Hematopoietic multipotent progenitor cell (in vitro differentiated cells): ENCODE measurements around the gene AKR7A3. TPM values are rescaled to one million over a fixed set of nuclear protein-coding genes. Genes with fewer than 3 reads are reported as not detected.
"Not testable (repeated sequence)": the region's sequence is repeated elsewhere in the genome, so short reads cannot be mapped to it uniquely, and the experiment has no call there.

Experiments
- DNase-seq, 3 donors: peaks; one replicate each; pipeline ENCODE4 v3.0.0-alpha.2; 2011 to 2015; ENCODE audit warnings: low read depth in 2 of 3, low spot score in 2 of 3
- small RNA-seq: library from RNA; depleted of rRNA; stranded (forward); fragments of <200 nt; gene quantifications from one replicate; pipeline ENCODE3, GENCODE V24; 2012
- total RNA-seq: library from RNA; depleted of rRNA; stranded (reverse); fragments of >200 nt; gene quantifications from one replicate; pipeline ENCODE4 v1.2.3, GENCODE V29; 2012

Gene AKR7A3
- total RNA-seq, 1 donor: 0.54 TPM

- no peak for DNase-seq
Observed at GRCh38 chr1:19257178-19257914, 31.2 kb downstream of the AKR7A3 start.

GRCh38 chr1:19256301-19256700, 32.3 kb downstream of the AKR7A3 start:
- DNase-seq: not testable (repeated sequence)

GRCh38 chr1:19255288-19255687, 33.3 kb downstream of the AKR7A3 start:
- no peak for DNase-seq

GRCh38 chr1:19254416-19254815, 34.2 kb downstream of the AKR7A3 start:
- DNase-seq: no peak

- DNase-seq: peak; percentile 81 to 86 (median 86)
Observed at GRCh38 chr1:19251305-19252196, 37.0 kb downstream of the AKR7A3 start, which contains the start of the genes EMC1 and MRTO4. Gene EMC1, minus strand, starts transcription at chr1:19251524. Its CDS starts 15 bp downstream, at chr1:19251509. Gene MRTO4, plus strand, starts transcription at chr1:19251805. Its CDS starts 31 bp downstream, at chr1:19251836.

- DNase-seq: peak in 1 of 3 donors; percentile 2
Observed at GRCh38 chr1:19250629-19251304, 37.8 kb downstream of the AKR7A3 start.

GRCh38 chr1:19240673-19241538, 47.7 kb downstream of the AKR7A3 start:
- peak; percentile 35 to 72 (median 58) for DNase-seq

- no peak for DNase-seq
Observed at GRCh38 chr1:19239876-19240275, 48.7 kb downstream of the AKR7A3 start.

- no peak for DNase-seq
Observed at GRCh38 chr1:19234224-19234623, 54.3 kb downstream of the AKR7A3 start.

Small RNA genes within 50 kb of the gene (small RNA-seq; reads per million reads assigned to genes)
- gene RNU6-1099P: not detected

Other genes starting within 250 kb of the AKR7A3 start
- gene UBR4, start 78.5 kb downstream of the AKR7A3 start, total RNA-seq: 139 TPM
- gene EMC1, start 37.2 kb downstream of the AKR7A3 start, total RNA-seq: 57.9 TPM
- 21.0 TPM for gene MRTO4, start 37.0 kb downstream of the AKR7A3 start, total RNA-seq
- 66.0 TPM for gene AKR7A2, start 23.4 kb upstream of the AKR7A3 start, total RNA-seq
- gene SLC66A1, start 23.6 kb upstream of the AKR7A3 start, total RNA-seq: 21.5 TPM
- gene CAPZB, start 196.8 kb upstream of the AKR7A3 start, total RNA-seq: 102 TPM